Upper lobe of left lung (tissue), 6 donors: ENCODE measurements around the gene APOBEC3G. TPM values are rescaled to one million over a fixed set of nuclear protein-coding genes. Genes with fewer than 3 reads are reported as not detected.

Experiments used
- ATAC-seq, 2 donors: fragments of 200-7000 bp; cut with Tn5 transposase; one replicate each; pipeline ENCODE4 v1.9.1; 2022; ENCODE audit warnings: mild to moderate bottlenecking in 2 of 2, moderate library complexity in 2 of 2; ENCODE audit not compliant: low FRiP score in 2 of 2
- DNase-seq, 2 donors: peaks; one replicate each; pipeline ENCODE4 v3.0.0-alpha.2; 2019 to 2020
- H3K27ac ChIP-seq, 4 donors: fragments of 200-600 bp; sonication (generic); one replicate each; pipeline ENCODE4 v1.5.1; 2016 to 2019
- H3K27me3 ChIP-seq, 4 donors: fragments of 200-600 bp; sonication (generic); one replicate each; pipeline ENCODE4 v1.5.1; 2017 to 2019
- H3K36me3 ChIP-seq, 4 donors: fragments of 200-600 bp; sonication (generic); one replicate each; pipeline ENCODE4 v1.5.1; 2016 to 2019
- H3K4me1 ChIP-seq, 4 donors: fragments of 200-600 bp; sonication (generic); one replicate each; pipeline ENCODE4 v1.5.1; 2018 to 2019
- H3K4me3 ChIP-seq, 4 donors: fragments of 200-600 bp; sonication (generic); one replicate each; pipeline ENCODE4 v1.5.1; 2017 to 2019; ENCODE audit warnings: mild to moderate bottlenecking in 2 of 4, moderate library complexity in 1 of 4
- H3K9me3 ChIP-seq, 4 donors: fragments of 200-600 bp; sonication (generic); one replicate each; pipeline ENCODE4 v1.5.1; 2018 to 2019
- CTCF ChIP-seq, 6 experiments: fragments of 450-650 bp in 4 of 6; fragments of 200-600 bp in 2 of 6; sonication (generic) in 2 of 6; IDR thresholded peaks; one replicate each; pipeline ENCODE4 v1.5.1; 2016 to 2019; ENCODE audit warnings: antibody characterized with exemption in 6 of 6
- EP300 ChIP-seq, 4 donors: sonication (generic); formaldehyde crosslinking; IDR thresholded peaks; one replicate each; pipeline ENCODE4 v1.5.1; 2017; ENCODE audit warnings: antibody characterized with exemption in 4 of 4, control low read depth in 2 of 4
- POLR2A ChIP-seq, 4 donors: fragments of 450-650 bp; IDR thresholded peaks; one replicate each; pipeline ENCODE4 v1.5.1; 2016 to 2017; ENCODE audit warnings: antibody characterized with exemption in 4 of 4, mild to moderate bottlenecking in 2 of 4
- POLR2AphosphoS5 ChIP-seq, 2 donors: sonication (generic); formaldehyde crosslinking; IDR thresholded peaks; one replicate each; pipeline ENCODE4 v1.5.1; 2017; ENCODE audit warnings: antibody characterized with exemption in 2 of 2
- WGBS, 2 donors: methylation state at CpG; one replicate each; pipeline ENCODE4 v1.1.5; 2017 to 2018; 5-methylcytosine and 5-hydroxymethylcytosine counted together
- total RNA-seq, 6 donors: library from RNA; depleted of rRNA in 4 of 6; stranded (reverse); fragments of >200 nt in 4 of 6; gene quantifications; one replicate each; pipeline versions ENCODE4 v1.1.0 to v1.2.1, GENCODE V29; 2016 to 2021
- donor health status: DM: no; HTN: no; CAD: no; lungs with moderate emphysema.
- donor health status: DM: no; HTN: yes; CAD: no; lungs with severe emphysema.

Gene APOBEC3G
- total RNA-seq, 6 donors from 2014 or later: 10.2 to 38.8 (median 15.8) TPM

GRCh38 chr22:39080052-39080762, 3.1 kb downstream of the APOBEC3G start:
- ATAC-seq: no peak
- WGBS, 2 donors: 81 to 85% methylated on average over 9 of the region's 9 CpGs
- DNase-seq: no peak
- Histone ChIP-seq H3K4me1 (peaks cover 6 to 13% (median 11%) of the 10 kb centered on the region in 4 donors), H3K4me3 (no peak overlapping the region), H3K36me3 (peaks cover 0 to 18% (median 2%) of the 10 kb centered on the region in 4 donors), H3K27ac (no peak overlapping the region), H3K27me3 (no peaks in the 10 kb centered on the region), H3K9me3 (no peaks in the 10 kb centered on the region)
- TF ChIP-seq CTCF (IDR thresholded peaks at IDR 0.05): no peak
- TF ChIP-seq POLR2A (IDR thresholded peaks at IDR 0.05): no peak
- no peak for TF ChIP-seq POLR2AphosphoS5 (IDR thresholded peaks at IDR 0.05)

- Histone ChIP-seq H3K27ac (no peak overlapping the region), H3K4me3 (no peak overlapping the region), H3K9me3 (no peaks in the 10 kb centered on the region), H3K36me3 (peaks cover 0 to 18% (median 2%) of the 10 kb centered on the region in 4 donors), H3K4me1 (peaks cover 6 to 13% (median 11%) of the 10 kb centered on the region in 4 donors), H3K27me3 (no peaks in the 10 kb centered on the region)
- no peak for ATAC-seq
- no peak for DNase-seq
- WGBS, 2 donors: 94 to 98% methylated on average over 8 to 12 of the region's 12 CpGs
- TF ChIP-seq POLR2AphosphoS5 (IDR thresholded peaks at IDR 0.05) (no peak), POLR2A (IDR thresholded peaks at IDR 0.05) (no peak), EP300 (IDR thresholded peaks at IDR 0.05) (no peak), CTCF (IDR thresholded peaks at IDR 0.05) (no peak)
Observed at GRCh38 chr22:39081016-39081415, 3.9 kb downstream of the APOBEC3G start.

DNA sequence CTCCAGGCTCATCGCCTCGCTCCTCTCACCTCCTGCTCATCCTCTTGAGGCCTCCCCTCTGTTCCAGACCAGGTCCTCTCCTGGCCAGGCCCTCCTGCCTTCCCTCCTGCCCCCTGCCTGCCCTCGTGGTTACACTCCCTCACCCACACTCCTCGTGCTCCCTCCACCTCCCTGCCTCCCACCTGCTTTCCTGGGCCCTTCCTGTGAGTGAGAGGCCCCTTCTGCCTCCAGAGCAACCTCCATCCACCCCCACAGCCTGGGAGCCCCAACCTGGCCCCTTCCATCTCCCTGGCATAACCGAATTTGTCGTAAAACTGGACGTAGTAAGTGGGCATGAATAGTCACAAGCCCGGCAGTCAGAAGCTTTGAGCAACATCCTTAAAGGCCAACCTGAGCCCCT, 4.5 kb downstream of the APOBEC3G start:
- DNase-seq (no peak), ATAC-seq (no peak)
- Histone ChIP-seq H3K27ac (no peak overlapping the region), H3K9me3 (no peaks in the 10 kb centered on the region), H3K4me1 (peaks cover 6 to 13% (median 11%) of the 10 kb centered on the region in 4 donors), H3K27me3 (no peaks in the 10 kb centered on the region), H3K36me3 (peaks cover 0 to 18% (median 2%) of the 10 kb centered on the region in 4 donors), H3K4me3 (no peak overlapping the region)
- TF ChIP-seq POLR2A (IDR thresholded peaks at IDR 0.05): no peak
- TF ChIP-seq POLR2AphosphoS5 (IDR thresholded peaks at IDR 0.05): no peak
- no peak for TF ChIP-seq CTCF (IDR thresholded peaks at IDR 0.05)
- no peak for TF ChIP-seq EP300 (IDR thresholded peaks at IDR 0.05)
- WGBS, 2 donors: 76 to 84% methylated on average over 7 to 8 of the region's 8 CpGs

DNA sequence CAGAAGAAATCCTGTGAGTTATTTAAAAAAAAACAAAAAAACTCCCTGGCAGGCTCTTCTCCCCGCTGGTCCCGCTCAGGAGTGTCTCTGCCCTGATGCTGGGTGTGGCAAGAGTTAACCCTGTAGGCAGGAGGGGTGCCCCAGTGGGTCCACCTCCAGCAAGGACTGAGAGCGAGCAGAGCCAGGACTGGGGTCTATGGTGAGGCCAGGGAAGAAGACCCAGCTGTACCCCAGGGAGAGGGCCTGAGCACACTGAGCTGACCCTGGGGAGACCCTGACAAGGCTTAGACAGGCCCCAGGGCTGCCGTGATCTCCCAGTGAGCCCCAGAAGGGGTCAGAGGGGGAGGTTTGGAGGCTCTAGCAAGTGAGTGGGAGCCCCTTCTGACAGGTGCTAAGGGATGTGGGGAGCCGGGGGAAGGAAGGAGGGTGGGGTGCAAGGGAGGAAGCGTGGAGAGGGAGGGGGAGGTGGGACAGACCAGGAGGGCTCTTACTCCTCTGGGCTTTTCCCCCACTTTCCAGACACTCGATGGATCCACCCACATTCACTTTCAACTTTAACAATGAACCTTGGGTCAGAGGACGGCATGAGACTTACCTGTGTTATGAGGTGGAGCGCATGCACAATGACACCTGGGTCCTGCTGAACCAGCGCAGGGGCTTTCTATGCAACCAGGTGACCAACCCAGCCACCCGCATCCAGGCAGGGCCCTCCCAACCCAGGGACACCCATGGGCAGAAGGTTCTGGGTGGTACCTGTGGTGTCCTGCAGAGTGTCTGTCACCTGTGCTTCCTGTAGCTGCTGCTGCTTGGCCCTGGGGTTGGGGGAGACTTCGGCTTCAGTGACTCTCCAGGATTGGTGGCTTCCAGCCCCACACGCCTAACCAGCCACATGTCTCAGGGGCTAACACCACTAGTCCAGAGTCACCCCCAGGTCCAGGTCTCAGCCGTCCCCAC, 6.4 kb downstream of the APOBEC3G start:
- TF ChIP-seq EP300 (IDR thresholded peaks at IDR 0.05) (no peak), POLR2AphosphoS5 (IDR thresholded peaks at IDR 0.05) (no peak), CTCF (IDR thresholded peaks at IDR 0.05) (no peak), POLR2A (IDR thresholded peaks at IDR 0.05) (no peak)
- Histone ChIP-seq H3K27ac (peak overlapping the region in 1 of 4 donors; percentile 11), H3K27me3 (no peaks in the 10 kb centered on the region), H3K36me3 (peaks cover 0 to 18% (median 2%) of the 10 kb centered on the region in 4 donors), H3K4me1 (no peaks in the 10 kb centered on the region), H3K9me3 (no peaks in the 10 kb centered on the region), H3K4me3 (no peak overlapping the region)
- DNase-seq (no peak), ATAC-seq (no peak)
- 78 to 88% methylated on average over 9 to 14 of the region's 14 CpGs for WGBS, 2 donors
